H1 (cell line): ENCODE data around the gene SNX25. TPM values are rescaled to one million over a fixed set of nuclear protein-coding genes. Genes with fewer than 3 reads are reported as not detected.

Experiments
- CTCF ChIA-PET: fragments of 300-600 bp; sonication (Branson Sonifier 250); formaldehyde crosslinking; loops from one replicate; lab custom pipeline; 2021; ENCODE audit not compliant: partially characterized antibody; lab: Charles Lee
- POLR2A ChIA-PET: fragments of 300-600 bp; sonication (Branson Sonifier 250); formaldehyde crosslinking; loops from one replicate; lab custom pipeline; 2021; ENCODE audit warnings: inconsistent platforms; ENCODE audit not compliant: partially characterized antibody; lab: Charles Lee
- DNase-seq, 2 experiments: peaks; one replicate each; pipeline versions ENCODE4 v3.0.0 to v3.0.0-alpha.2; 2010 to 2022; ENCODE audit warnings: low spot score in 2 of 2, low read depth in 1 of 2, mixed read lengths in 1 of 2
- FAIRE-seq: peaks from 2 replicates; lab custom pipeline; 2011; peaks lifted over from hg19 to GRCh38; lab: Jason Lieb, UNC
- H2AFZ ChIP-seq: 2 replicates; pipeline ENCODE4 v1.8.1; 2012; ENCODE audit warnings: low read length, inconsistent platforms
- H2AK5ac ChIP-seq: 2 replicates; pipeline ENCODE4 v1.6.1; 2013; ENCODE audit warnings: low read depth, low read length
- H2BK120ac ChIP-seq: replicated peaks from 2 replicates; pipeline ENCODE3; 2013; ENCODE audit warnings: low read depth, low read length, inconsistent platforms
- H2BK12ac ChIP-seq: 2 replicates; pipeline ENCODE4 v1.6.1; 2013; ENCODE audit warnings: low read depth, low read length
- H2BK15ac ChIP-seq: 2 replicates; pipeline ENCODE4 v1.6.1; 2013; ENCODE audit warnings: low read length
- H2BK20ac ChIP-seq: 2 replicates; pipeline ENCODE4 v1.6.1; 2013; ENCODE audit warnings: low read length
- H2BK5ac ChIP-seq: 2 replicates; pipeline ENCODE4 v1.6.1; 2013; ENCODE audit warnings: low read depth, low read length
- H3K14ac ChIP-seq: 2 replicates; pipeline ENCODE4 v1.6.1; 2013; ENCODE audit warnings: inconsistent platforms; ENCODE audit not compliant: insufficient read length
- H3K18ac ChIP-seq: 2 replicates; pipeline ENCODE4 v1.6.1; 2013; ENCODE audit warnings: low read length; ENCODE audit errors: extremely low read depth
- H3K23ac ChIP-seq: 2 replicates; pipeline ENCODE4 v1.6.1; 2013; ENCODE audit warnings: inconsistent platforms; ENCODE audit not compliant: insufficient read length
- H3K23me2 ChIP-seq: 2 replicates; pipeline ENCODE4 v1.6.1; 2013; ENCODE audit warnings: low read depth, low read length
- H3K27ac ChIP-seq: 2 replicates; pipeline ENCODE4 v1.6.1; 2011; ENCODE audit warnings: low read depth, low read length, inconsistent platforms
- H3K27me3 ChIP-seq, 4 experiments: replicated peaks in 1 of 4; 1 replicate in 1 of 4; 2 replicates in 3 of 4; pipeline versions ENCODE4 v1.6.1 to v1.8.1; 2011 to 2013; ENCODE audit warnings: low read length in 3 of 4, mild to moderate bottlenecking in 3 of 4, inconsistent platforms in 2 of 4, mixed read lengths in 2 of 4, moderate library complexity in 1 of 4; ENCODE audit not compliant: control insufficient read depth in 3 of 4, insufficient read depth in 3 of 4; ENCODE audit errors: extremely low read depth in 1 of 4
- H3K36me3 ChIP-seq, 4 experiments: 2 replicates each; pipeline versions ENCODE4 v1.6.1 to v1.8.1; 2011 to 2013; ENCODE audit warnings: mild to moderate bottlenecking in 4 of 4, low read length in 3 of 4, moderate library complexity in 2 of 4, control low read depth in 1 of 4, inconsistent platforms in 1 of 4; ENCODE audit not compliant: insufficient read depth in 4 of 4, control insufficient read depth in 2 of 4
- H3K4ac ChIP-seq: replicated peaks from 2 replicates; pipeline ENCODE3; 2013; ENCODE audit warnings: low read length, low read depth, mixed read lengths, inconsistent platforms; ENCODE audit not compliant: insufficient read length
- H3K4me1 ChIP-seq, 4 experiments: replicated peaks in 1 of 4; 1 replicate in 1 of 4; 2 replicates in 3 of 4; pipeline versions ENCODE4 v1.6.1 to v1.8.1; 2011 to 2013; ENCODE audit warnings: low read length in 3 of 4, inconsistent platforms in 2 of 4, mixed read lengths in 1 of 4; ENCODE audit not compliant: insufficient read depth in 4 of 4, control insufficient read depth in 3 of 4
- H3K4me2 ChIP-seq, 2 experiments: 2 replicates each; pipeline versions ENCODE4 v1.6.1 to v1.8.1; 2011 to 2013; ENCODE audit warnings: low read depth in 2 of 2, low read length in 2 of 2, control low read depth in 1 of 2, inconsistent platforms in 1 of 2, mild to moderate bottlenecking in 1 of 2; ENCODE audit not compliant: insufficient read depth in 1 of 2
- H3K4me3 ChIP-seq, 4 experiments: fragments of 200-600, 300-600 bp in 1 of 4; sonication (generic), shearing (Covaris generic), sonication (Bioruptor Twin) in 1 of 4; 2 replicates each; pipeline versions ENCODE4 v1.5.1 to v1.8.1; 2011 to 2016; ENCODE audit warnings: low read length in 4 of 4, low read depth in 3 of 4, control low read depth in 2 of 4, inconsistent platforms in 2 of 4, mild to moderate bottlenecking in 2 of 4, mixed read lengths in 1 of 4, moderate library complexity in 1 of 4; ENCODE audit not compliant: insufficient read depth in 2 of 4; ENCODE audit errors: extremely low read depth in 1 of 4
- H3K56ac ChIP-seq: replicated peaks from 2 replicates; pipeline ENCODE3; 2013; ENCODE audit warnings: low read depth, mild to moderate bottlenecking, mixed read lengths, low read length, inconsistent platforms; ENCODE audit not compliant: insufficient read length
- H3K79me1 ChIP-seq: 2 replicates; pipeline ENCODE4 v1.6.1; 2013; ENCODE audit warnings: low read depth, low read length, control low read depth
- H3K79me2 ChIP-seq, 2 experiments: 2 replicates each; pipeline versions ENCODE4 v1.6.1 to v1.8.1; 2012 to 2013; ENCODE audit warnings: low read length in 2 of 2, mild to moderate bottlenecking in 2 of 2, inconsistent platforms in 1 of 2; ENCODE audit not compliant: insufficient read depth in 2 of 2, control insufficient read depth in 1 of 2
- H3K9ac ChIP-seq, 4 experiments: replicated peaks in 1 of 4; 1 replicate in 1 of 4; 2 replicates in 3 of 4; pipeline versions ENCODE4 v1.6.1 to v1.8.1; 2011 to 2013; ENCODE audit warnings: low read depth in 3 of 4, low read length in 3 of 4, control low read depth in 2 of 4, mild to moderate bottlenecking in 2 of 4, moderate library complexity in 2 of 4, inconsistent platforms in 1 of 4; ENCODE audit errors: extremely low read depth in 1 of 4
- H3K9me3 ChIP-seq, 2 experiments: 2 replicates each; pipeline versions ENCODE4 v1.6.1 to v1.8.1; 2012 to 2013; ENCODE audit warnings: mild to moderate bottlenecking in 2 of 2, moderate library complexity in 2 of 2, control low read depth in 1 of 2, inconsistent platforms in 1 of 2, low read depth in 1 of 2, low read length in 1 of 2, mixed read lengths in 1 of 2; ENCODE audit not compliant: insufficient read depth in 2 of 2
- H4K20me1 ChIP-seq, 2 experiments: replicated peaks in 1 of 2; 2 replicates each; pipeline versions ENCODE3 to v1.8.1; 2011 to 2013; ENCODE audit warnings: inconsistent platforms in 2 of 2, low read length in 2 of 2, mild to moderate bottlenecking in 1 of 2; ENCODE audit not compliant: insufficient read depth in 2 of 2, control insufficient read depth in 1 of 2
- H4K5ac ChIP-seq: 2 replicates; pipeline ENCODE4 v1.6.1; 2013; ENCODE audit warnings: low read length, low read depth, mixed read lengths, inconsistent platforms; ENCODE audit not compliant: insufficient read length
- H4K8ac ChIP-seq: 2 replicates; pipeline ENCODE4 v1.8.0; 2013; ENCODE audit warnings: mild to moderate bottlenecking, moderate library complexity, low read length, inconsistent platforms; ENCODE audit not compliant: insufficient read depth; ENCODE audit errors: extremely low read depth
- H4K91ac ChIP-seq: replicated peaks from 2 replicates; pipeline ENCODE3; 2013; ENCODE audit warnings: low read length, mixed read lengths, inconsistent platforms; ENCODE audit not compliant: insufficient read length
- BACH1 ChIP-seq: IDR thresholded peaks from 2 replicates; pipeline ENCODE4 v1.6.1; 2012; ENCODE audit warnings: low read length, improper control_type of control experiment
- BRCA1 ChIP-seq: IDR thresholded peaks from 2 replicates; pipeline ENCODE4 v1.6.1; 2012; ENCODE audit warnings: low read depth, low read length, improper control_type of control experiment
- TEAD4 ChIP-seq: IDR thresholded peaks from 2 replicates; pipeline ENCODE4 v1.6.1; 2012; ENCODE audit warnings: low read depth, low read length, inconsistent platforms, mixed read lengths
- WGBS, 2 experiments: shearing (Covaris generic) in 1 of 2; methylation state at CpG; one replicate each; pipeline versions ENCODE4 v1.1.6 to v1.1.7; 2013 to 2015; ENCODE audit warnings: low lambda C conversion rate in 2 of 2, mixed read lengths in 2 of 2, inconsistent platforms in 1 of 2, low coverage in 1 of 2, missing lambda C conversion rate in 1 of 2; ENCODE audit not compliant: insufficient replicate concordance in 2 of 2, insufficient coverage in 1 of 2, insufficient read length in 1 of 2; ENCODE audit errors: extremely low coverage in 1 of 2, missing lambda C conversion rate in 1 of 2; 5-methylcytosine and 5-hydroxymethylcytosine counted together
- polyA plus RNA-seq, 7 experiments: library from polyadenylated mRNA; depleted of rRNA in 3 of 7; stranded (reverse) in 5 of 7; unstranded in 2 of 7; fragments of >200 nt in 5 of 7; fragments of 200-250 nt in 2 of 7; gene quantifications; 1 replicate in 5 of 7; 2 replicates in 1 of 7; 4 replicates in 1 of 7; pipeline versions ENCODE4 v1.2.1 to v1.2.3, GENCODE V29; 2011 to 2013; ENCODE audit warnings: missing spikeins in 2 of 7, mixed read lengths in 2 of 7
- total RNA-seq: library from RNA; stranded (reverse); fragmentation: NEBNext Ultra II Directional; extraction: Animal tissue kit (Norgen Biotek cat#: 25700); gene quantifications from 2 replicates; pipeline ENCODE4 v1.2.1, GENCODE V29; 2021

The SNX25 gene
- total and polyA plus RNA-seq, 2 of the 8 experiments (the other 6 are each of a cell fraction or from before 2014, with no cell fraction given) = 5.4 to 19.9 TPM

DNA sequence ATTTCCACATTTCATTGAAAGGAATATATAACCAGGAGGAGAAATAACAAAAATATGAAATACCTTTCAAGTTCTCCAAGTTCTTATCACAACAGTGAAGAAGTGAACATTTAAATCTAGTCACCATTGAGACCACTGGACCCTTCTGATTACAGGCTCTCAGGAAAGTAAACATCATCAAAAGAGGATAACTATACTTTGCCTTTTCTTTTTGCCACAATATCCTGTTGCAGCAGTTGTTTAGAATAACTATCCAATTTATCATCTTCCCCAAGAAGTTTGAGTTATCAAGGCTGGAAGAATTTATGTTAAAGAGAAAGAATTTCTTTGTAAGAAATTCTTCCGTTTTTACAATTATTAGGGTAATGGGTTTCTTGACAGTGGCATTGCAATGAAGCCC is 182.8 kb downstream of the SNX25 start:
- Histone ChIP-seq H3K36me3 (no peaks in the 10 kb centered on the region), H3K4ac (no peak overlapping the region), H2BK5ac (no peak overlapping the region), H4K20me1 (no peaks in the 10 kb centered on the region), H3K79me2 (no peaks in the 10 kb centered on the region), H2AK5ac (no peak overlapping the region), H3K9ac (no peak overlapping the region), H2BK120ac (no peak overlapping the region), H3K18ac (no peak overlapping the region), H2BK20ac (no peak overlapping the region), H3K27me3 (no peaks in the 10 kb centered on the region), H4K91ac (no peak overlapping the region), H3K9me3 (no peaks in the 10 kb centered on the region), H3K4me3 (no peak overlapping the region), H3K27ac (no peak overlapping the region), H2BK12ac (no peak overlapping the region), H3K23ac (no peak overlapping the region), H3K4me2 (no peak overlapping the region), H3K56ac (no peak overlapping the region), H2BK15ac (no peak overlapping the region), H3K4me1 (peaks cover 0 to 6% (median 2%) of the 10 kb centered on the region in 4 experiments; a peak in 4 of 7 replicates), H4K5ac (no peak overlapping the region), H2AFZ (no peak overlapping the region), H3K14ac (no peak overlapping the region), H3K23me2 (peaks cover 12% of the 10 kb centered on the region; the same call in 1 of the 2 replicates), H3K79me1 (no peaks in the 10 kb centered on the region), H4K8ac (no peak overlapping the region)
- DNase-seq (no peak), FAIRE-seq (no peak)
- 81% methylated on average over 1 of the region's 1 CpG; no CpG with 5 or more reads in 1 of the 2 experiments for WGBS, 2 experiments
- ChIA-PET POLR2A (no interaction called here), CTCF (no interaction called here)
- no peak for TF ChIP-seq BRCA1
- TF ChIP-seq TEAD4 = no peak
- no peak for TF ChIP-seq BACH1
